ENCODE results near the gene EVC.

EVC gene

DNA sequence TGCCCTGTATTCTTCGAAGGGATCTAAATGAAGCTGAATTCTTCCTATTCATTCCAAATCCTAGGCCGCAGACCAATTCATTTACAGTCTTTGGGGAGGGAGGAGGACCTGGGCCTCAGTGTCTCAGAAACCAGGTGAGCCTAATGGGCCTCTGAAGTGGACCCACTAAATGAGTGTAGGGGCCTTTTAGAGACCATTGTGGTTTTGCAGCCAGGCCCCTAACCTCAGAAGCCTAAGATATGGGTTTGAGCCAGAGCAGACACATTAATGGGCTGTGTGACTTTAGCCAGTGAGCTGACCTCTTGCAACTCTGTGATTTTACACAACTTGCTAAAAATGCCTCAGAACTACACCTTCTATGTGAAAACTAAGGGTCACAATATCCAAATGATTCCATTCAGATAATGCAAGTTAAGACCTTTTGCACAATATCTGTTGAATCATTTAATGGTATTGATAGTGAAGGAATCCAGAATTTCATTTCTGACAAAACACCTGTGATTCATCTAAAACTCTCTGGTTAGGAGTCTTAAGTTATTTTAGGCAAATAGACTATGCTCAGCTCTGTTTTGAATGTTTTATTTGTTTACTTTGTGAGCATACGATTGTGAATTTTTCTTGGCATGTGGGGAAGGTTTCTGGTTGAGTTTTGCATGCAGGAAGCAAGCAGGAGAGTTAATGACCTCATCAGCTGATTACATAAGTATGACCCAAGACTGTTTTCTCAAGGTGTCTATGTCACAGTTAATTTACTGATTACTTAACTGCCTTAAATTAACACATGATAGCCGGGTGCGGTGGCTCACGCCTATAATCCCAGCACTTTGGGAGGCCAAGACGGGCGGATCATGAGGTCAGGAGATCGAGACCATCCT, 75.0 kb downstream of the EVC start:
- no peak for TF ChIP-seq ZBTB7A (IDR thresholded peaks at IDR 0.05; ENCODE audit: low read depth)
- TF ChIP-seq RAD21 (IDR thresholded peaks at IDR 0.05; ENCODE audit: low read depth), result no peak
- no peak for TF ChIP-seq TEAD4 (IDR thresholded peaks at IDR 0.05)
- no peak for TF ChIP-seq CEBPB (IDR thresholded peaks at IDR 0.05)
- no peak for TF ChIP-seq FOXM1 (IDR thresholded peaks at IDR 0.05; ENCODE audit: borderline replicate concordance, low read depth)
- no peak for TF ChIP-seq NFIC (IDR thresholded peaks at IDR 0.05)
- TF ChIP-seq, protein P1, sequence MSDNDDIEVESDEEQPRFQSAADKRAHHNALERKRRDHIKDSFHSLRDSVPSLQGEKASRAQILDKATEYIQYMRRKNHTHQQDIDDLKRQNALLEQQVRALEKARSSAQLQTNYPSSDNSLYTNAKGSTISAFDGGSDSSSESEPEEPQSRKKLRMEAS (IDR thresholded peaks at IDR 0.05), result no peak
- TF ChIP-seq YY1 (IDR thresholded peaks at IDR 0.05; ENCODE audit: low read depth), result no peak

DNA sequence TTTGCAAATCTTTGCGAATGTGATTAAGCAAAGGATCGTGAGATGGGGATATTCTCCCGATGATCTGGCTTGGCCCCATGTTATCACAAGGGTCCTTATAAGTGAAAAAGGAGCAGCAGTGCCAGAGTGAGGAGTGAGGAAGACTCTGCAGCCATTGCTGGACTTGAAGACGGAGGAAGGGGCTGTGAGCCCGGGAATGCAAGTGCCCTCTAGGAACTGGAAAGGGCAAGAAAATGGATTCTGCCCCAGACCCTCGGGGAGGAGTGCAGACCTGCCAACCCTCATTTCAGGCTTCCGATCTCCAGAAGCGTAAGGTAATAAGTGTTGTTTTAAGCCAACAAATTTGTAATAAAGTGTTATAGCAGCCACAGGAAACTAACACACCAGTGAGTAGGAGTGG, 76.3 kb downstream of the EVC start:
- TF ChIP-seq TCF12 (IDR thresholded peaks at IDR 0.05; ENCODE audit: low read depth), result no peak
- TF ChIP-seq, protein P2, sequence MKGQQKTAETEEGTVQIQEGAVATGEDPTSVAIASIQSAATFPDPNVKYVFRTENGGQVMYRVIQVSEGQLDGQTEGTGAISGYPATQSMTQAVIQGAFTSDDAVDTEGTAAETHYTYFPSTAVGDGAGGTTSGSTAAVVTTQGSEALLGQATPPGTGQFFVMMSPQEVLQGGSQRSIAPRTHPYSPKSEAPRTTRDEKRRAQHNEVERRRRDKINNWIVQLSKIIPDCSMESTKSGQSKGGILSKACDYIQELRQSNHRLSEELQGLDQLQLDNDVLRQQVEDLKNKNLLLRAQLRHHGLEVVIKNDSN (IDR thresholded peaks at IDR 0.05), result no peak
- no peak for TF ChIP-seq FOXM1 (IDR thresholded peaks at IDR 0.05; ENCODE audit: borderline replicate concordance, low read depth)
- no peak for TF ChIP-seq NFIC (IDR thresholded peaks at IDR 0.05)
- no peak for TF ChIP-seq ZBTB7A (IDR thresholded peaks at IDR 0.05; ENCODE audit: low read depth)

DNA sequence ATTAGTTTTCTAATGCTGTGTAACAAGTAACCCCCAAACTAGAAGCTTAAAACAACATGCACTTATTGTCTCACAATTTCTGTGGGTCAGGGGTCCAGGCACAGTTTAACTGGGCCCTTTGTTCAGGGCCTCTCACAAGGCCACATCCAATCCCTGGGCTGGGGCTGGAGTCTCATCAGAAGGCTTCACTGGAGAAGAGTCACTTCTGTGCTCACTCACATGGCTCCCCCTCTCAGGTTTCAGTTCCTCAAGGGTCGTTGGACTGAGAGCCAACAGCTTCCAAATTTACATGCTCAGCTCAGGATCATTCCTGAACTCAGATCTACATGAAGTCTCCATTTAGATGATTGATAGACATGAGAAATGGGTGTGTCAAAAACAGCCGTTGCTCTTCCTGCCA, 77.1 kb downstream of the EVC start:
- TF ChIP-seq, protein P2 (IDR thresholded peaks at IDR 0.05), result no peak
- TF ChIP-seq YY1 (IDR thresholded peaks at IDR 0.05; ENCODE audit: low read depth) (no peak), ZBTB7A (IDR thresholded peaks at IDR 0.05; ENCODE audit: low read depth) (no peak), NFIC (IDR thresholded peaks at IDR 0.05) (no peak), CEBPB (IDR thresholded peaks at IDR 0.05) (no peak)

DNA sequence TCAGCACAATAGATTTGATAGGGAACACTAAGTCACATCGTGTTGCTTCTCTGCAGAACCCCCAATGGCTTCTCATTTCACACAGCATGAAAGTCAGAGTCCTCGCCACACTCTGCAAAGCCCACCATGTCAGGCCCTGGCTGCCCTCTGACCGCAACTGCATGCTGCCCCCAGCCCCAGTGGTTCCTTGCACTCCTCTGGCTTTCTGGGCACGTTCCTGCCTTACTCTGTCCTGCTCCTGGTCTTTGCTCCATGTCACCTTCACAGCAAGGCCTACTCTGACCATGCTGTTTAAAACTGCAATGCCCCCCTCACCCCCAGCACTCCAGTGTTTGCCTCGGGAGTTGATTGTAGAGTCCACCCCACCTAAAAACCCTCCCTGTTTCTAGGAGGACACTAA, 78.1 kb downstream of the EVC start:
- no peak for TF ChIP-seq TEAD4 (IDR thresholded peaks at IDR 0.05)
- TF ChIP-seq RAD21 (IDR thresholded peaks at IDR 0.05; ENCODE audit: low read depth), result no peak
- TF ChIP-seq TAF1 (IDR thresholded peaks at IDR 0.05; ENCODE audit: low read depth), result no peak
- no peak for TF ChIP-seq EP300 (IDR thresholded peaks at IDR 0.05; ENCODE audit: borderline replicate concordance)
- no peak for TF ChIP-seq CEBPB (IDR thresholded peaks at IDR 0.05)
- TF ChIP-seq, protein P3, sequence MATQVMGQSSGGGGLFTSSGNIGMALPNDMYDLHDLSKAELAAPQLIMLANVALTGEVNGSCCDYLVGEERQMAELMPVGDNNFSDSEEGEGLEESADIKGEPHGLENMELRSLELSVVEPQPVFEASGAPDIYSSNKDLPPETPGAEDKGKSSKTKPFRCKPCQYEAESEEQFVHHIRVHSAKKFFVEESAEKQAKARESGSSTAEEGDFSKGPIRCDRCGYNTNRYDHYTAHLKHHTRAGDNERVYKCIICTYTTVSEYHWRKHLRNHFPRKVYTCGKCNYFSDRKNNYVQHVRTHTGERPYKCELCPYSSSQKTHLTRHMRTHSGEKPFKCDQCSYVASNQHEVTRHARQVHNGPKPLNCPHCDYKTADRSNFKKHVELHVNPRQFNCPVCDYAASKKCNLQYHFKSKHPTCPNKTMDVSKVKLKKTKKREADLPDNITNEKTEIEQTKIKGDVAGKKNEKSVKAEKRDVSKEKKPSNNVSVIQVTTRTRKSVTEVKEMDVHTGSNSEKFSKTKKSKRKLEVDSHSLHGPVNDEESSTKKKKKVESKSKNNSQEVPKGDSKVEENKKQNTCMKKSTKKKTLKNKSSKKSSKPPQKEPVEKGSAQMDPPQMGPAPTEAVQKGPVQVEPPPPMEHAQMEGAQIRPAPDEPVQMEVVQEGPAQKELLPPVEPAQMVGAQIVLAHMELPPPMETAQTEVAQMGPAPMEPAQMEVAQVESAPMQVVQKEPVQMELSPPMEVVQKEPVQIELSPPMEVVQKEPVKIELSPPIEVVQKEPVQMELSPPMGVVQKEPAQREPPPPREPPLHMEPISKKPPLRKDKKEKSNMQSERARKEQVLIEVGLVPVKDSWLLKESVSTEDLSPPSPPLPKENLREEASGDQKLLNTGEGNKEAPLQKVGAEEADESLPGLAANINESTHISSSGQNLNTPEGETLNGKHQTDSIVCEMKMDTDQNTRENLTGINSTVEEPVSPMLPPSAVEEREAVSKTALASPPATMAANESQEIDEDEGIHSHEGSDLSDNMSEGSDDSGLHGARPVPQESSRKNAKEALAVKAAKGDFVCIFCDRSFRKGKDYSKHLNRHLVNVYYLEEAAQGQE (IDR thresholded peaks at IDR 0.05; ENCODE audit: low read depth), result no peak
- TF ChIP-seq EGR1 (IDR thresholded peaks at IDR 0.05), result no peak
- no peak for TF ChIP-seq ZBTB7A (IDR thresholded peaks at IDR 0.05; ENCODE audit: low read depth)
- TF ChIP-seq TCF12 (IDR thresholded peaks at IDR 0.05; ENCODE audit: low read depth), result no peak
- no peak for TF ChIP-seq YY1 (IDR thresholded peaks at IDR 0.05; ENCODE audit: low read depth)
- TF ChIP-seq, protein P2 (IDR thresholded peaks at IDR 0.05), result no peak
- no peak for TF ChIP-seq NFIC (IDR thresholded peaks at IDR 0.05)
- no peak for TF ChIP-seq CREB1 (IDR thresholded peaks at IDR 0.05; ENCODE audit: low read depth)
- TF ChIP-seq, protein P1 (IDR thresholded peaks at IDR 0.05), result no peak
- no peak for TF ChIP-seq FOXM1 (IDR thresholded peaks at IDR 0.05; ENCODE audit: borderline replicate concordance, low read depth)

DNA sequence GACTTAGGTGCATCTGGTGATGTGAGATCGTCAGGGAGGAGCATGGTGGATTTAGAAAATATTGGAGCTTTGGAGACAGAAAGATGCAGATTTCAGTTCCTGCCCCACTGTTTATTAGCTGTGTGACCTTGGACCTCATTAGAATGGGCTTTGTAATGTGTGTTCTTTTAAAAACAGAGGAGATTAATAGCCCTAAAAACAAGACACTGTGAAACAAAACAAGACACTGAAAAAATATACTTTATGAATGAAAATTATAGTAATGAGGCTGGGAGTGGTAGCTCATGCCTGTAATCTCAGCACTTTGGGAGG, 79.5 kb downstream of the EVC start:
- TF ChIP-seq, protein P2 (IDR thresholded peaks at IDR 0.05), result no peak
- TF ChIP-seq CEBPB (IDR thresholded peaks at IDR 0.05), result no peak

DNA sequence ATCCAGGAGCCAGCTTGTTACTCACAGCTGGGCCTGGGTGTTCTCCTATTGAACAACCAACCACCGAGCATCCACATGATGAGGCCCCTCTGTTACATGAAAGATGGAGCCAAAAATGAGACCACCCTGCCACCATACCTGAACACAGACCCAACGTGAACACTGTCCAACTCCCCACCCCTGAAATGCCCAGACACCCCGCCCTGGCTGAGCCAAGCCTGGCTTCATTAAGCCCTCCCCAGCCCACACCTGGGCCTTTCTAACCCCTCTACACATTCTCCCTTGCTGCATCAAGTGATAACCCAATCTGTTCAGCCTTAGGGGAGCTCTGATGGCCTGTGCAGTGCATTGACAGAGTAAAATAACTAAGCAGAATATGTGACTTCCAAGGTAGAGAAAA, 80.7 kb downstream of the EVC start:
- TF ChIP-seq NFIC (IDR thresholded peaks at IDR 0.05), result no peak
- no peak for TF ChIP-seq CREB1 (IDR thresholded peaks at IDR 0.05; ENCODE audit: low read depth)
- no peak for TF ChIP-seq CEBPB (IDR thresholded peaks at IDR 0.05)
- TF ChIP-seq EGR1 (IDR thresholded peaks at IDR 0.05), result no peak
- no peak for TF ChIP-seq ZBTB7A (IDR thresholded peaks at IDR 0.05; ENCODE audit: low read depth)
- TF ChIP-seq, protein P2 (IDR thresholded peaks at IDR 0.05), result no peak
- TF ChIP-seq EP300 (IDR thresholded peaks at IDR 0.05; ENCODE audit: borderline replicate concordance), result no peak
- TF ChIP-seq RAD21 (IDR thresholded peaks at IDR 0.05; ENCODE audit: low read depth), result no peak
- TF ChIP-seq, protein P1 (IDR thresholded peaks at IDR 0.05), result no peak
- TF ChIP-seq TCF12 (IDR thresholded peaks at IDR 0.05; ENCODE audit: low read depth), result no peak
- TF ChIP-seq, protein P3 (IDR thresholded peaks at IDR 0.05; ENCODE audit: low read depth), result no peak
- no peak for TF ChIP-seq TEAD4 (IDR thresholded peaks at IDR 0.05)
